CD4-positive, alpha-beta T cell treated with Interleukin-6 at 100 ng/mL for 8 hours (primary cell): ENCODE measurements around the gene HCAR3.
"Not testable (repeated sequence)": the region's sequence is repeated elsewhere in the genome, so short reads cannot be mapped to it uniquely, and the experiment has no call there.

Source experiments
- DNase-seq: peaks from one replicate; pipeline ENCODE4 v3.0.0-alpha.2; 2020; ENCODE audit warnings: mixed read lengths, low spot score

The HCAR3 gene

DNA sequence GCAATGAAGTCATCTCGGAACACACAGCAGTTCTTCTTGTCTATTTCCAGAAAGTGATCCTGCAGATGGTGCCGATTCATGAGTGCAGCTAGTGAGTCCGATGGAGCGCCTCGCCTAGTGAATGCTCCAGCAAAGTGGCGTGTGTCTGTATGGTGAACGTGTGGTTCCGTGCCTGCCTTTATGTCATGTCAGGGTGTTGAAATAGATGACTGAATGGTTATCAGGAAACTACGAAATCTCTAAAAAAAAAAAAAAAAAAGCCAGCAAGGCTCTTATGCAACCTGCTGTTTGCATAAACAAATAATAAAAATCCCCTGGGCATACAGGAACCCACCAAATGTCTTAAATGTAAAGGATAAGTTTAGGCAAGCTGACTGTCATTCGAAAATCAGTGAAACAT lies at the start of gene HCAR3:
Gene HCAR3, minus strand, starts transcription at position 154 of the 400 bp plus-strand sequence. Its CDS starts 74 bp downstream, at position 80.
- DNase-seq: not testable (repeated sequence)

- no peak for DNase-seq
These were observed 41.0 kb upstream of the HCAR3 start for GRCh38 chr12:122757568-122757967.

- DNase-seq: no peak
These were observed 38.2 kb upstream of the HCAR3 start for GRCh38 chr12:122754790-122755189.

DNA sequence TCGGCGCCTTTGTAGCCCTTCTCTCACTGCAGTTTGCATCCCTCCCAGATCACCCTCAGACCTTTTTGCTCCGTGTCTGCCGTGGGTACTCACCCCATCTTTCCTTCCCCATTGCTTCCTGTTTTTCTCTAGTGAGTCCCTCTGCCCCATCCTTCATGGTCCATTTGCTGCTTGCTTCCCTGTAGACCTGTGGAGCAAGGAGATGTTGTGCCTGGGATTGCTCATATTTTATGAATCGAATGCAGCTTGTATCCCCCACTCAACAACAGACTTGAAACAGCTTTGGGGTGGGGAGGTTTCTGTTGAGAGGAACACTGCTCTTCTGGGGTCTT lies 36.7 kb upstream of the HCAR3 start:
- DNase-seq: no peak

DNA sequence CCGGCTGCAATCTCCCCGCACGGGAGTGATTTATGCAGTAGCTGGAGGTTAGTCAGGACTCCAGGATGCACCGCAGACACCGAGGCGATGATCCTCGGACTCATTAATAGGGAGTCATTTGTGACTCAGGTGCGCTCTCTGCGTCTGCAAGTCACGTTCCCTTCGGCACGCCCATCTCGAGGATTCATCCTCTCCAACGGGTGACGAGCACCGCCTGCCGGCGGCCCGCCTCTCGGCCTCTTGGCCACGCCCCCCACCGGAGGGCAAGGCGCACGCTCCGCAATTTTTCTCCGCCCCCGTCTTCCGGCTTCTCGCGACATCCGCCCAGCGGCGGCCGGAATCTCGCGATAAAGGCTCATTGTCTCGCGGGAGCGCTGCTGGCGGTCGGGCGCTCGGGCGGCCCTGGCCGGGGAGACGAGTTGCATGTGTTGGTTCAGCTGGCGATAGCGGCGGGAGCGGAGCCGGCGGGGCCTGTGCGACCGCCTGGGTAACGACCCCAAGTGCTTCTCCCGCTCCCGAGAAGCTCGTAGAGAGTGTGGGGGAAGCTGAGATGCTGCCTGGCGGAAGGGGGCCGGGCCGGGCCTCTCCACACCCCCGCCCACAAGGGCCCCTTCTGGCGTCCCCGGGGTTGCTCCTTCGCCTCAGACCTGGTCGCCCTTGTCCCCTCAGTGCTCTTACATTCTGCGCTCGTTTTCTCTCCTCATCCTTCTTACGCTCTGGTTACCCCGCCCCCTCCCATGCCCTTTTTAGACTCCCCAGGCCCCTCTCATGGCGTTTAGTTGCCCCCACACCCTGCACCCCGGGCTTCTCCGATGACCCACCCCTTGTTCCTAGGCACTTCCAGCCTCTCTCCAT lies 36.1 kb upstream of the HCAR3 start, which contains the start of gene DENR:
Gene DENR, plus strand, starts transcription at position 361 of the 855 bp plus-strand sequence. CDS start 878 bp downstream, outside the sequence.
- DNase-seq: peak; percentile 99

DNA sequence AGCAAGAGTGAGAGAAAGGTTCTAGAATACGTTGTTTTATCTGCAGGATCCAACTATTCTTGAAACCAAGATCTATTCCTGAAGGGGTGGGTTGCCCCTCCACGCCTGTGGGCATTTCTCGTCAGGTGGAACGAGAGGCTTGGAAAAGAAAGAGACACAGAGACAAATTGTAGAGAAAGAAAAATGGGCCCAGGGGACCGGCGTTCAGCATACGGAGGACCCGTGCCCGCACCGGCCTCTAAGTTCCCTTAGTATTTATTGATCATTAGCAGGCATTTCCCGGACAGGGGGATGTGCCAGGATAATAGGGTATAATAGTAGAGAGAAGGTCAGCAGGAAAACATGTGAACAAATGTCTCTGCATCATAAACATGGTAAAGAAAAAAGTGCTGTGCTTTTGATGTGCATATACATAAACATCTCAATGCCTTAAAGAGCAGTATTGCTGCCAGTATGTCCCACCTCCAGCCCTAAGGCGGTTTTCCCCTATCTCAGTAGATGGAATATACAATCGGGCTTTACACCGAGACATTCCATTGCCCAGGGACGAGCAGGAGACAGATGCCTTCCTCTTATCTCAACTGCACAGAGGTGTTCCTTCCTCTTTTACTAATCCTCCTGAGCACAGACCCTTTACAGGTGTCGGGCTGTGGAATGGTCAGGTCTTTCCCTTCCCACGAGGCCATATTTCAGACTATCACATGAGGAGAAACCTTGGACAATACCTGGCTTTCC lies 34.3 kb upstream of the HCAR3 start:
- DNase-seq: not testable (repeated sequence)

DNA sequence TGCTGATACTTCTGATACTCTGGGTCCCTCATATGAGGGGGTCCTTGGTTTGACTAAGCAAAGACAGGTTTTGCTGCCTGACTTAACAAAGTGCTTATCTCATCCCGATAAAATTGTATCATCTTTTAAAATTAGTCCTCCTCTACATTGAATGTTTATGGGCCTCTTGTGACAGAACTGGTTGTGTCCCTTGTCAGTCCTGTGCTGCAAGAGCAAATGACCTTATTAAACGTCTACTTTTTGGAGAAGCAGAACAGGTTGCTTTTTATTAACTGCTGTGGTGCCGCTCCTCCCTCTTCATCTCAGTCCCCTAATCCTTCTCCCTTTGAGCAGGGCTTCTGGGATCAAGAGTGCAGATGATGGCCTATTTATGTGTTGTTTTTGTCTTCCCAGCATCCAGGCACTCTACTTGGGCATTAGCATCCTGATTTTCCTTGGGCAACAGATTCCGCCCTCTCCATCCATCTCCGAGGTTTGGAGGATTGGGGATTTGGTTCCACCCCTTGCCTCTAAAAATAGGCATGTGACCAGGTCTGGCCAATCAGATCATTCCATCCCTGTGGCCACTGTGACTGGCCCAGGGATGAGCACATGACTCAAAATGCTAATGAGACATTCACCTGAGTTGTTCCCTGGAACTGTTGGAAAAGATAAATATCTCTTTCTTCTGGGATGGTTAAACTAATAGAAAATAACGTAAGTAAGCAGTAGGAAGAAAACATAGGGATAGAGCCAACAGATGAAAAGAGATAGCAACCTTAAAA lies 33.1 kb upstream of the HCAR3 start:
- no peak for DNase-seq

GRCh38 chr12:122747224-122748135 lies 30.9 kb upstream of the HCAR3 start:
- DNase-seq: no peak

DNA sequence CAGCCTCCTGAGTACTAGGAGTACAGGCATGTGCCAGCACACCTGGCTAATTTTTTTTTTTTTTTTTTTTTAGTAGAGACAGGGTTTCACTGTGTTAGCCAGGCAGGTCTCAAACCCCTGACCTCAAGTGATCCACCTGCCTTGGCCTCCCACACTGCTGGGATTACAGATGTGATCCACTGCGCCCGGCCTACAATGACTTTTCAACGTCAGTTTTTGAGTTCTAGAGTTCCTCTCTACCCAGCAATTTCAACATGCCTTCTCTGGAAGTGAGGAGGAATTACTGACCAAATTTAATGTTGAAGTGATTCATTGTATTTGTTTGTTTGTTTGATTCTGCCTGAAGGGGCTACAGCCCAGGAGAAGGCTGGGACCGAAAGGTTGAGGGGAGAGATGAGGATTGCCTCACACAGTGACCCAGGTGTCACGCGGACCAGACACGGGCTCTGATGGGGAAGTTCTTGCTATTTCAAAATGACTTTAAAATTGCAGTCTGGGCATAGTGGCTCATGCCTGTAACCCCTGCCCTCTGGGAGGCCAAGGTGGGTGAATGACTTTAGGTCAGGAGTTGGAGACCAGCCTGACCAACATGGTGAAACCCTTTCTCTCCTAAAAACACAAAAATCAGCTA lies 27.4 kb upstream of the HCAR3 start:
- no peak for DNase-seq

DNA sequence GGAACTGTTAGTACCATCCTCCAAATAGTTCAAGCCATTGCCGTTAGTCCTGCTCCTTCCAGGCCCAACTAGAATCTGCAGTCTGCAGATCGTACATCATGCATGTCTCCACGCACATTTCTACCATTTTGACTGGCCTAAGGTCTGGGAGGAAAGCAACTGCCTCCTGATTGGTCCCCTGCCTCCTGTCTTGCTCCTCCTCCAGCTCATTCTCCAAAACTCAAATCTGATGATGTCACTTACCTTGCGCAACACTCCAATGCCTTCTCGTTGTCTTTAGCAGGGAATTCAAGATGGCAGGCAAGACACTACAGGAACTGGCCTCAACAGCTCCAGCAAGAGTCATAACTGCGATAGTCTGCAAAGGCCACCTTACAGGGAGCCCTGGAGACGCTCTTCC lies 23.7 kb upstream of the HCAR3 start:
- no peak for DNase-seq

- no peak for DNase-seq
These were observed 22.0 kb upstream of the HCAR3 start for GRCh38 chr12:122738571-122738970.

DNA sequence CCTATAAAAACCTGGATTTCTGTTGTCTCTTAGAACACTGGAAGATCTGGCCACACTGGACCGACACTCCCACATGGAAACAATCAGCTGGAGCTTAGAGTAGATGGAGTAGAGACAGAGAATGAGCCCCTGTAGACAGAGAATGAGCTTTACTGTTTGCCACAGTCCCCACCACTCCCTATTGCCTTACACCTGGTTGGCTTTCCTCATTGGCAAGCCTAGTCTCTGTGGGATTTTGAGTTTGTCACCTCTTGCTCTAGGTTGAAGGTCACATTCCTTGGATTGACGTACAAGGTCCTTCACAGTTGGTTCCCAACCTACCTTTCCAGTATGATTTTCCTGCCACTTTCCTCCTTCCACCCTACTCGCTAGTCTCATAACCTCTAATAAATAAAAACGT lies 16.0 kb upstream of the HCAR3 start:
- no peak for DNase-seq

DNA sequence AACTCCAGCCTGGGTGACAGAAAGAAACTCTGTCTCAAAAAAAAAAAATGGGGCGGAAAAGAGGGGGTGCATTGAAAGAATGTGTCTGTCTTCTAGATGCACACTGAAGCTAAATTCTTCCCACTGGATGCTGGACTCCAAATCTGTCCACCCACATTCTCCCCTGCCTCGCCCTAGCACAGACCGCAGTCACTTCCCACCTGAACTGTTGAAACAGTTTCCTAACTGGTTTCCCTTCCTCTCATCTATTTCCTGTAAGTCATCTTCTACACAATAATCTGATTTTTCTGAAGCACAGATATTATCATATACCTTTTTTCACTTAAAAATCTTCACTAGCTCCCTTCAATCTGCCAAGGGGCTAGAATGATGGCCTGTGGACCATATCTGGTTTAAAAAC lies 15.6 kb upstream of the HCAR3 start:
- DNase-seq: no peak

GRCh38 chr12:122730215-122731014 lies 13.8 kb upstream of the HCAR3 start, which contains the start of gene HCAR1:
Gene HCAR1, minus strand, starts transcription at chr12:122730844. Its CDS starts 505 bp downstream, at chr12:122730339.
- peak; percentile 32 for DNase-seq

DNA sequence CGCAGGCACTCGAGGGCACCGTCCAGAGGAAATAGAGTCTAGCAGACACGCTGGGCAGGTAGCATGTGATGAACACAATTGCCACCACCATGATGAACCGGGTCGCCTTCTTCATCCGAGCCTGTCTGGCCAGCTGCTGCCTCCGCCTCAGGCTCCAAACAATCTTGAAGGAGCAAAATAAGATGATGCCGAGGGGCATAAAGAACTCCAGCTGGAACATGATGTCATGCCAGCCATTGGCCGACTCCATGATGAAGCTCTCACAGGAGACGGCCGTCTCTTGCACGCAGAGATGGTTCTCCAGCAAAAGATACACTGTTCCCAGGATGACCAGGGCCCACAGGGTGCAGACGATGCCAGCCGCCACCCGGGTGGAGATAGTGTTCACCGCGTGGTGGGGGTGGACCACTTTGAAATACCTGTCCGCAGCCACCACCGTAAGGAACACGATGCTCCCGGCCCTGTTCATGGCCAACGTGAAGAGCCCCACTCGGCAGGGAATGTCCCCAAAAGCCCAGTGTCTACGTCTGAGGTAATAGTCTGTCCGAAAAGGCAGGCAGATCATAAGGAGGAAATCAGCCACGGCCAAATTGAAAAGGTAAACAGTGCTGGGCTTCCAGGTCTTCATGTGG lies 13.1 kb upstream of the HCAR3 start:
- no peak for DNase-seq

DNA sequence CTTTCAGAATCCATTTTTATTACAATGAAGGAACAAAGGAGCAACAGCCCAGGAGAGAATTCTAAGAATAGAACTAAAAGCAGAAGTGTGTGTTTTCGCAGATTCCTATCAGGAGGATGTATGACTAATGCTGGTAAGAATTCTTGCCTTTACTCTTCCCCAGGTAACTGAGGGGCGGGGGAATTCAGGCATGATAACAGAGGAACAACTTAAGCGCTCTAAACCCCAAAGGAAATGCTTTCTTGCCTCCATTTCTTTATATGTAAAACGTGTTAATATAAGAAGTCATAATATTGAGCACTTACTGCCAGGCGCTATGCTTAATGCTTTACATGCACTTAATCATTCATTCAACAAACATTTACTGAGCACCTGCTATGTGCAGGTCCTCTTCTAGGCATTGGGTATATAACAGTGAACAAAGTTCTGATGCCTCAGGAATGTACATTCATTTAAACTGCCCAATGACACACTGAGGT lies 9.5 kb upstream of the HCAR3 start:
- DNase-seq: peak; percentile 33

- no peak for DNase-seq
These were observed 9.0 kb upstream of the HCAR3 start for GRCh38 chr12:122725452-122726079.

DNA sequence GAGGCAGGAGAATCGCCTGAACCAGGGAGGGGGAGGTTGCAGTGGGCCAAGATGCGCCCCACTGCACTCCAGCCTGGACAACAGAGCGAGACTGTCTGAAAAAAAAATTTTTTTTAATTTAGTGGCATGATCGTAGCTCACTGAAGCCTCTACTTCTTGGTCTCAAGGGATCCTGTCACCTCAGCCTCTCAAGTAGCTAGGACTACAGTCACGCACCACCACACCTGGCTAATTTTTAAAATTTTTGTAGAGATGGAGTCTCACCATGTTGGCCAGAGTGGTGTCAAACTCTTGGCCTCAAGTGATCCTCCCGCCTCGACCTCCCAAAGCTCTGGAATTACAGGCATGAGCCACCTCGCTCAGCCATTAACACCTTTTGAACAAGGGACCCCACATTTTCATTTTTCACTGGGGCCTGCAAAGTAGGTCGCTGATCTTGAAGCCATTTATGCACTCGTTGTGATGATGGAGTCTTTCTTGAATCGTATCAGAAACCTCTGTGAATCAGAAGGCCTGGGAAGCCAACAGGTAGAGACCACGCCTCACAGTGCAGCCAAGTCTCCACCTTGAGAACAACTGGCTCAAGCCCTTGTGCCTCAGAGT lies 8.1 kb upstream of the HCAR3 start:
- DNase-seq: no peak
